GM19324 (cell line): ENCODE data around the gene ATRAID.

Experiments
- ATAC-seq: cut with Tn5 transposase; IDR thresholded peaks from one replicate; pipeline ENCODE4 v1.9.1; 2021; ENCODE audit warnings: mild to moderate bottlenecking, moderate library complexity; ENCODE audit not compliant: unreplicated experiment, low FRiP score

Gene ATRAID

DNA sequence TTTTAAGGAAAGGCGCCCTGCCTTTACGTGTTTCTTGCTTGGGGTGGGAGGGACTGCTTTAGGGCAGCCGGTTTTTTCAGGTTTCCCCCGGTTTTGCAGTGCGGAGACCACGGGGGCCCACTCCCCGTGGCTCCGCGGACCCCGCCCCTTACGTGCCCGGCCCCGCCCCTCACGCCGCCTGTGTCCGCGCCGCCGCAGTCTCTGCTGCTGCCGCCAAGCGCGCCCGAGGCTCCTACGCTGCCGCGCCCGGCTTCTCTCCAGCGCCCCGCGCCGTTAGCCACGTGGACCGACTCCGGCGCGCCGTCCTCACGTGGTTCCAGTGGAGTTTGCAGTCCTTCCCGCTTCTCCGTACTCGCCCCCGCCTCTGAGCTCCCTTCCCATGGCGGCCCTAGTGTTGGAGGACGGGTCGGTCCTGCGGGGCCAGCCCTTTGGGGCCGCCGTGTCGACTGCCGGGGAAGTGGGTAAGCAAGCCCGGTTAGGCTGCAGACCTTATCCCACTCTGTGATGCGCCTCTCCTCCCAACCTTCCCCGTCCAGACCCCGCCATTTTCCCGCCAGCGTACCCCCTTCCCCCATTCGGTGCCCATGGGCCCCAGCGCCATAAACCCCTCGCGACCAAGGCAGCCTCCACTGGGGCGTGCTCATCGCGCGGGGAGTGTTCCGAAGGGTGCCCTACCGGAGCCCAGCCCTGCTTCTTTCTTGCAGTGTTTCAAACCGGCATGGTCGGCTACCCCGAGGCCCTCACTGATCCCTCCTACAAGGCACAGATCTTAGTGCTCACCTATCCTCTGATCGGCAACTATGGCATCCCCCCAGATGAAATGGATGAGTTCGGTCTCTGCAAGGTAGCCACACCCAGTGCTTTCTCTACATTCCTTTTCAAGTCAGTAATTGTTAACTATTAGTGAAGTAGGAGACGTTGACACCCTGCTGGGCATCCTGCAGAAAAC lies 5.6 kb downstream of the ATRAID start, which contains the start of gene CAD:
Gene CAD, plus strand, starts transcription at position 197 of the 949 bp plus-strand sequence. Its CDS starts 183 bp downstream, at position 380.
- peak; percentile 71 for ATAC-seq

DNA sequence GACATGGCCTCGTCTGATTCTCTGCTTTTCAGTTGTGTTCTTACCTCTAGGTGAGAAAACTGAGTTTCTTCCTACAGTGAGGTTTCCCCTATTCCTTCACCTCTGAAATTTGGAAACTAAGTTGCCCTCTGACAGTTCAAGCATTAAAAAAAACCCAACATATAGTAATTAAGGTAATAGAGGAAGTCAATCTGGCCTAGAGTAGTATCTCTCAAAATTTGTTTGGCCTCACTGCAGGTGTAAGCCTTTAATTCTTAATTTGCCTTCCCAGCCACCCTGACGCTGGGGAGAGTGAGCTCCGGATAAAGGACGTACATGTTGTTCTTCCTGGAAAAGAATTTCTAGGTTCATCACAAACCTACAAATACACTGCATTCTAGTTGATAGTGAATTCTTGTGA lies 6.8 kb downstream of the ATRAID start:
- no peak for ATAC-seq

DNA sequence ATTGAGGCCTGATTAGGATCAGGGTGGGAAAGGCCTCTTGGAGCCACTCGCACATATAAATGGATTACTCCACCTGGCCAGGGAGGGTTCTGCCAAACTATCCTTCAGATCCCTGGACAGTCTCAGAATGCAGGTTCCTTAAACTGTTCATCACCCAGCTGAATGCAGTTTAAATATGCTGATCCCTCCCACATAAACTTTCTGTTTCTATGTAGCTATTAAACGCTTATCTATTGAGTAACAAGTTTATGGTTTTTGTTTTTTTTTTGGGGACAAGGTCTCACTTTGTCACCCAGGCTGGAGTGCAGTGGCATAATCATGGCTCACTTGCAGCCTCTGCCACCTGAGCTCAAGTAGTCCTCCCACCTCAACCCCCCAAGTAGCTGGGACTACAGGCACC lies 7.2 kb downstream of the ATRAID start:
- ATAC-seq: no peak

DNA sequence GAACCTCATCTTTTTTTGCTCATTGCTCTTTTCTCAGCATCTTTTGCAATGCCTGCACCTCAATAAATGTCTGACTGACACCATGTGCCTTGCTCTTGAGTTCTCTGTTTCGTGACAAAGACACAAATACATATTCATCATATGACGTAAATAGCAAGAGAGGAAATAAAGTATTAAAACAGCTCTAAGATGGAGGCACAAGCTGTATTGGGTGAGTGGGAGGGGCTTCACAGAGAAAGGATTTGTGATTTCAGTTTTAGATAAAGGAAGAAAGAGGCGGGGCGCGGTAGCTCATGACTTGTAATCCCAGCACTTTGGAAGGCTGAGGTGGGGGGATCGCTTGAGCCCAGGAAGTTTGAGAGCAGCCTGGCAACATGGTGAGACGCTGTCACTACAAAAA lies 8.2 kb downstream of the ATRAID start:
- no peak for ATAC-seq

DNA sequence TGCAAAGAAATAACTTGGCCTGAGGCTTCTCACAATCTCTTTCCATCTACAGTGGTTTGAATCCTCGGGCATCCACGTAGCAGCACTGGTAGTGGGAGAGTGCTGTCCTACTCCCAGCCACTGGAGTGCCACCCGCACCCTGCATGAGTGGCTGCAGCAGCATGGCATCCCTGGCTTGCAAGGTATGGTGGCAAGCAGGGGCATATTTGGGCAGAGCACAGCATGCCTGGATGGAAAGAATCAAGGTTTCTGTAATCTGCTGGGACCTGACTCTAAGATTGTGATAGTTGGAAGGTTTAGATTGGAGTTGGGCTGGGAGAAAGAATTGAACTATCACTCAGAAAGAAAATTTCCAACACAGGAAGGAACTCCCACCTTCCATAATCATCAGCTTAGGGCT lies 9.3 kb downstream of the ATRAID start:
- no peak for ATAC-seq

DNA sequence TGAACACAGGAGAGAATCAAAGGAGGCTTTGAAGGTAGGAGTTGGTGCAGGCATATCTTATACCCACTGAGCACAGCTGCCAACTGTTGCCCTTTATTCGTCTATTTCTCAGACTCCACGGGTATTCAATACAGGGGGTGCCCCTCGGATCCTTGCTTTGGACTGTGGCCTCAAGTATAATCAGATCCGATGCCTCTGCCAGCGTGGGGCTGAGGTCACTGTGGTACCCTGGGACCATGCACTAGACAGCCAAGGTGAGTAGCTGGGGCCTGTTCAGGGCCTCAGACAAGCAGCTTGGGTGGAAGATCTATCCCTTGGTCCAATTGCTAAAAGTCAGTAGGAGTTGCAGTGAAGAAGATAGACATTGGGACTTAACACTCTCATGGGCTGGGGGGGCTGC lies 10.6 kb downstream of the ATRAID start:
- ATAC-seq: no peak

DNA sequence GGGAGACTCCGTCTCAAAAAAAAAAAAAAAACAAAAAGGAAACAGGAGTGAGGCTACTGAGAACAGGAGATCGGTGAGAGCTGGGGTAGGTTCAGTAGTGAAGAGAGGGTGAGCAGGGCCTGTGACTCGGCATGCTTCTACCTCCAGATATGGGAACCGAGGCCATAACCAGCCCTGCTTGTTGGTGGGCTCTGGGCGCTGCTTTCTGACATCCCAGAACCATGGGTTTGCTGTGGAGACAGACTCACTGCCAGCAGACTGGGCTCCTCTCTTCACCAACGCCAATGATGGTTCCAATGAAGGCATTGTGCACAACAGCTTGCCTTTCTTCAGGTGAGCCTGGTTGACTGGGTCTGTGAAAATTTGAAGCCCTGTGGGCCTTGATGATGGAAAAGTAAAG lies 11.6 kb downstream of the ATRAID start:
- no peak for ATAC-seq

DNA sequence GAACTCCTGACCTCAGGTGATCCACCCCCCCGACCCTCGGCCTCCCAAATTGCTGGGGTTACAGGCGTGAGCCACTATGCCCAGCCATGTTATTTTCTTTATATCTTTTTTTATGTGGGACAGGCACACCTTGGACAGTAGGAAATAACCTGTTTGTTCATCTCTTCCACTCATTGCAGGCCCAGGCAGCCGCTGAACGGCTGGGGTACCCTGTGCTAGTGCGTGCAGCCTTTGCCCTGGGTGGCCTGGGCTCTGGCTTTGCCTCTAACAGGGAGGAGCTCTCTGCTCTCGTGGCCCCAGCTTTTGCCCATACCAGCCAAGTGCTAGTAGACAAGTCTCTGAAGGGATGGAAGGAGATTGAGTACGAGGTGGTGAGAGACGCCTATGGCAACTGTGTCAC lies 13.7 kb downstream of the ATRAID start:
- no peak for ATAC-seq

DNA sequence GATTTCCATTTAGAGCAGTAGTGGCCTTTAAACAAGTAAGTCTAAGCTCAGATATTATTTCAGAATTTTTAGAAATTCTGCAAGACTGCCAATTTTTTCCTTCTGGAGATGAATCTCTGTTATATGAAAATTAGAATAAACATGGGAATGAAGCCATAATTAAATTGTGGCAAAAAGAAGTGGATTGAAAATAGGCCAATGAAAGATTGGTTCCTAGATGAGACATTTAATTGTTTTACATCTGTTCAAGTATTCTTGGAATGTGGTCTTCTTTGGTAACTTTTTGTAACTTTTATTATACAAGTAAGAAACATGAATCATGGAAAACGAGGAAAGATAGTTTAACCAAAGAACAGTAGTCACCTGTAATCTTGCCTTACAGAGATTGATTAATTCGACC lies 15.7 kb downstream of the ATRAID start:
- ATAC-seq: no peak

DNA sequence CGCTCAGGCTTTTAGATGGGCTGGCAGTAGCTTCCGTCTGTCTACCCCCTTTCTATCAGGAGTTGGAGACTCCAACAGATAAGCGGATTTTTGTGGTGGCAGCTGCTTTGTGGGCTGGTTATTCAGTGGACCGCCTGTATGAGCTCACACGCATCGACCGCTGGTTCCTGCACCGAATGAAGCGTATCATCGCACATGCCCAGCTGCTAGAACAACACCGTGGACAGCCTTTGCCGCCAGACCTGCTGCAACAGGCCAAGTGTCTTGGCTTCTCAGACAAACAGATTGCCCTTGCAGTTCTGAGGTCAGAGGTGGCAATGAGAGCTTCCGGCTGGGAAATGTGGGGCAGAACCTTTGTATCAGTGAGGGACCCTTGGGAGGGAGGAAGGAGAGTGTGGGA lies 20.1 kb downstream of the ATRAID start:
- ATAC-seq: no peak

DNA sequence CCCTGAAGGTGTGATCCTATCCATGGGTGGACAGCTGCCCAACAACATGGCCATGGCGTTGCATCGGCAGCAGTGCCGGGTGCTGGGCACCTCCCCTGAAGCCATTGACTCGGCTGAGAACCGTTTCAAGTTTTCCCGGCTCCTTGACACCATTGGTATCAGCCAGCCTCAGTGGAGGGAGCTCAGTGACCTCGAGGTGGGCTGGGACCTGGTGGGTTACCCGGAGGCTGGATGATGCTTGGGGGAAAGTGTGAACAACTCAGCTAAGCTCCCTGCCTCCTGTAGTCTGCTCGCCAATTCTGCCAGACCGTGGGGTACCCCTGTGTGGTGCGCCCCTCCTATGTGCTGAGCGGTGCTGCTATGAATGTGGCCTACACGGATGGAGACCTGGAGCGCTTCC lies 21.5 kb downstream of the ATRAID start:
- no peak for ATAC-seq

DNA sequence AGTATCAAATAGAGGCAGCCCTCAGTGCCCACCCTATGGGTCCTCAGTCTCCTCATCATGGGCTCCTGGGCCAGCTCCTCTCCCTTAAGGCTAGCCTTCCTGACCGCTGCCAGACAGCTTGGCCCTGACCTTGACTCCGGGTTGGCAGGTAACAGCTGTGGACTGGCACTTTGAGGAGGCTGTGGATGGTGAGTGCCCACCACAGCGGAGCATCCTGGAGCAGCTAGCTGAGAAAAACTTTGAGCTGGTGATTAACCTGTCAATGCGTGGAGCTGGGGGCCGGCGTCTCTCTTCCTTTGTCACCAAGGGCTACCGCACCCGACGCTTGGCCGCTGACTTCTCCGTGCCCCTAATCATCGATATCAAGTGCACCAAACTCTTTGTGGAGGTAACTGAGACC lies 24.3 kb downstream of the ATRAID start:
- no peak for ATAC-seq

DNA sequence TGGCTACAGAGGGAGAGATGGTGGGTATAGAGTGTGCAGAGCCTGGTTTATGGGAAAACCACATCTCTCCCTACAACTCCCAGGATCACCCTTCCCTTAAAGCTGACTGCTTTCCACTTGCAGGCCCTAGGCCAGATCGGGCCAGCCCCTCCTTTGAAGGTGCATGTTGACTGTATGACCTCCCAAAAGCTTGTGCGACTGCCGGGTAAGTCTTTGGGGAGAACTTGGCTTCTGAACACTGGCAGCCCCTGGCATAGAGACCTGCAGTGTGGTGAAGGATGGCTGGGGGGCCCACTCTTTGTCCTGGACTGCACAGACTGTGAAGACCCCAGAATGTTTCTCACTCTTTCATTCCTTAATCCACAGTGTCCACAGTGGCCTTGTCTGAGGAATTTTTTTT lies 24.8 kb downstream of the ATRAID start:
- no peak for ATAC-seq

DNA sequence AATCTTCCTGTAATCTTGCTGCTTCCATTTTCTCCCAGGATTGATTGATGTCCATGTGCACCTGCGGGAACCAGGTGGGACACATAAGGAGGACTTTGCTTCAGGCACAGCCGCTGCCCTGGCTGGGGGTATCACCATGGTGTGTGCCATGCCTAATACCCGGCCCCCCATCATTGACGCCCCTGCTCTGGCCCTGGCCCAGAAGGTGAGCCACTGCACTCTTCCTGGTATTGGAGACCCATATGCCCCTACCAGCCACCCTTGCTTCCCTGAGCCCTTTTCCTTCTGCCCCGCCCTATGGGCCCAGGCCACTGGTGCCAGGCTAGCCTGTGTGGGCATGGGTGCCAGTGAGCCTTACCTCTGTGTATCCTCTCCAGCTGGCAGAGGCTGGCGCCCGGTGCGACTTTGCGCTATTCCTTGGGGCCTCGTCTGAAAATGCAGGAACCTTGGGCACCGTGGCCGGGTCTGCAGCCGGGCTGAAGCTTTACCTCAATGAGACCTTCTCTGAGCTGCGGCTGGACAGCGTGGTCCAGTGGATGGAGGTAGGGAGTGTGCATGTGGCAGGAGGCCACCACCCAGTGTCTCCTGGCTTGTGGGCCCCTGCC lies 25.6 kb downstream of the ATRAID start:
- ATAC-seq: no peak

DNA sequence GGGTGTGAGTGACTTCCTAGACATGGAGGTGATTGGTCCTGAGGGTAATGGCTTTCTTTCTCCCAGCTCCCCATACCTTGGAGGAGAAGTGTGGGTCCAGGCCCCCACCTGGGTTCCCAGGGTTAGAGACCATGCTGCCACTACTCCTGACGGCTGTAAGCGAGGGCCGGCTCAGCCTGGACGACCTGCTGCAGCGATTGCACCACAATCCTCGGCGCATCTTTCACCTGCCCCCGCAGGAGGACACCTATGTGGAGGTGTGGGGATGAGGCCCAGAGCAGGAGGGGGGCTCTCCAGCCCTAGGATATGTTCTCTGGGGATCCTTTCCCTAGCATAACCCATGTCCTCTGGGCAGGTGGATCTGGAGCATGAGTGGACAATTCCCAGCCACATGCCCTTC lies 27.1 kb downstream of the ATRAID start:
- ATAC-seq: no peak

DNA sequence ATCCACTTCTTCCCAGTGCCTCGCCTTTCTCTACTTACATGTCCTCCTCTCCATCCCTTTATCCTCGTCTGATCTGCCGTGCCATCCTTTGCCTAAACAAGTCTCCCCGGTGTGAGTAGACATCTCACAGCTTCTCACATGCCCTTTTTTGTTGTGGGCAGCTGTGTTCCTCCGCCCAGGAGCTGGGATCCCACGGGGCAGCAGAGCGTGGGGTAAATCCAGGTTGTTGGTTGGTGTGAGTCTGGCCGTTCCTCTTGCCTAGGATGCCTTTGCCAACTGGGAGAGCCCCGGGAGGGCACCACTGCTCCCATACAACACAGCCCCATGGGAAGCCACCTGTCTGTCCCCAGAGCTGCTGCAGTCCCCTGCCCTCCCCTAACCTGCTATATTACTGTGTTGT lies 28.6 kb downstream of the ATRAID start:
- ATAC-seq: no peak

DNA sequence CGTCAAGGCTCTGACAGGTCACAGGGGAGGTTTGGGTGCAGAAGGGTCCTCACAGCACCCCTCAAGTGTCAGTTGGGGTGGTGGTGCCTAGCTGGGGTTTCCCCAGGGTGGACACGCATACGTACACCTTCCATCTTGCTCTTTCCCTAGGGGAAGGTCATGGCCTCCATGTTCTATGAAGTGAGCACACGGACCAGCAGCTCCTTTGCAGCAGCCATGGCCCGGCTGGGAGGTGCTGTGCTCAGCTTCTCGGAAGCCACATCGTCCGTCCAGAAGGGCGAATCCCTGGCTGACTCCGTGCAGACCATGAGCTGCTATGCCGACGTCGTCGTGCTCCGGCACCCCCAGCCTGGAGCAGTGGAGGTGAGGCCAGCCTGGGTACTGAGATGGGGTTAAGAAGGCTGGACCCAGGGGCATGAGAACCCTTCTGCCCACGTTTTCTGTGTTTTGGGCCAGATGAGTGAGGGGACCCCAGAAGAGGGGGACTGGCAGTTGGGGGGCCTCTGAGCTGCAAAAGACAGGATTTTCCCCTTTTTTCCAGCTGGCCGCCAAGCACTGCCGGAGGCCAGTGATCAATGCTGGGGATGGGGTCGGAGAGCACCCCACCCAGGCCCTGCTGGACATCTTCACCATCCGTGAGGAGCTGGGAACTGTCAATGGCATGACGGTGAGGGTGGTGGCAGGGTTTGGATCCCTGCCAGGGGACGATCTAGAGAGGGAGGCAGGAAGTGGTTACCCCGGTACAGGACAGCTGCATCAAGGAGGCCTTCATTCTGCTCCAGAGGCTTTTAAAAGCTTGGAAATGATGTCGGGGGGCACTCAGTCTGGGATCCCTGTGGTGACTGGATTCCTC lies 30.1 kb downstream of the ATRAID start:
- ATAC-seq: no peak

DNA sequence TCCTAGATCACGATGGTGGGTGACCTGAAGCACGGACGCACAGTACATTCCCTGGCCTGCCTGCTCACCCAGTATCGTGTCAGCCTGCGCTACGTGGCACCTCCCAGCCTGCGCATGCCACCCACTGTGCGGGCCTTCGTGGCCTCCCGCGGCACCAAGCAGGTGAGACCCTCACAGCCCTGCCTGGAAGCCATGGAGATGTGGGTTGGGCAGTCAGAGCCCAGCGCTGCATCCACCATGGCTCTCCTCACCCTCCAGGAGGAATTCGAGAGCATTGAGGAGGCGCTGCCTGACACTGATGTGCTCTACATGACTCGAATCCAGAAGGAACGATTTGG lies 30.7 kb downstream of the ATRAID start:
- ATAC-seq: no peak

DNA sequence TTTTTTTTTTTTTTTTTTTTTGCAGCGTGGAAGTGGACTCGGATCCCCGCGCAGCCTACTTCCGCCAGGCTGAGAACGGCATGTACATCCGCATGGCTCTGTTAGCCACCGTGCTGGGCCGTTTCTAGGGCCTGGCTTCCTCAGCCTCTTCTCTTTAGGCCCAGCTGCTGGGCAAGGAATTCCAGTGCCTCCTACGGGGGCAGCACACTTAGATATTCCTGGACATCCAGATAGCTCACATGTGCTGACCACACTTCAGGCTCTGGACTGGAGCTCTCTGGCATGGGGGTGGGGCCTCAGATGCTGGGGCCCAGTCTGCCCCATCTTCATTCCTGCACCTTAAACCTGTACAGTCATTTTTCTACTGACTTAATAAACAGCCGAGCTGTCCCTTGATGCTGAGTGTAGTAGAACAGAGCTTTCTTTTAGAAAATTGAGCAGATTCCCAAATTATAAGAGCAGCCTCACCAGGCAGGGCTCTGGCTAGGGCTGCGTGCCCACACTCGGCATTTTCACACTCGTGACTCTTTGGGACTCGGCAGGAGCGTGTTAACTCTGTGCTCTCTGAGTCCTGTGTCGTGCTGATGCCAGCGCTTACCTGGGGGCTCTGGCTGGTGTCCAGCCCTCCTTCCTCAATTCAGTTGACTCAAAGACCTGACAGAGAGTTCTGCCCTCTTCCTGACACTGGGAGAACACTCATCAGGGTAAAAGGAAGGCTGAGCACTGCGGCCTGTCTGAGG lies 31.7 kb downstream of the ATRAID start:
- no peak for ATAC-seq

DNA sequence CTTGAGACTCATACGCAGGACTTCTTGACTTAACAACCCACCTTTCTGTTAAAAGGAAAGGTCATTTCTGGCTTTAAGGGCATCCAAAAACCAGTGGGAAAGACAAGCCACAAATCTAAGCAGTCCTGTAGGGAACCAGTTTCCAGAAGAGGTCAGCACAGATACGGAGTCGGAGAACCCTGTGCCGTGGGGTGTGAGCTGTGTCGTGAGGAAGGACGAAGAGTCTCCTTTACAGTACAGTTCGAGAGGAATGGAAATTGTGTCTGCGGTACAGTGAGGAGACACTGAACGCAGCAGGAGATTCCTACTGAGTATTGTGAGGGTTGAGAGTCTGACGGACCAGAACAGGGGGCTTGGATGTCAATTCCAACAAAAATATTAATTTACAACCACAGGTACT lies 33.3 kb downstream of the ATRAID start:
- no peak for ATAC-seq

DNA sequence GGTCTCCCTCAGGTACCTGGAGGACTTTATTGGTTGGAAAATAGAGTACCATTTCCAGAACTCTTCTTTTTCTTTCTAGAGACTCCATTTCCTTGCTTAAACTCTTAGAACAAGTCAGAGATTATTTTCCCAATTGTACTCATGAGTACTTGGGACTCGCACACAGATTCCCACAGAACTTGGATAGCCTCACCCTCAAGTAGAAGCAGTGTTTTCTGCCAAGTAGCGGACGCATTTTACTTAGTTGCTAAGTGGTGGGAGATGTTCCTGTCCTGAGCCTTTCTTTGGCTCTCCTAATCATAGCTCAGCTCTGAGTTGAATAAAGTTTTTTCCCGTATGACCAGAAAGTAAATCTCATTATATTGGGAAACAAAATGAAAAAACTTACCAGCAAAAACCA lies 33.8 kb downstream of the ATRAID start:
- ATAC-seq: no peak
